Measurements from ENCODE around the gene DHRS3. TPM values are rescaled to one million over a fixed set of nuclear protein-coding genes. Genes with fewer than 3 reads are reported as not detected.

DHRS3 gene
- polyA plus RNA-seq, 1 donor (not counting 4 experiments of a cell fraction or from before 2014, with no cell fraction given): 10.7 TPM

DNA sequence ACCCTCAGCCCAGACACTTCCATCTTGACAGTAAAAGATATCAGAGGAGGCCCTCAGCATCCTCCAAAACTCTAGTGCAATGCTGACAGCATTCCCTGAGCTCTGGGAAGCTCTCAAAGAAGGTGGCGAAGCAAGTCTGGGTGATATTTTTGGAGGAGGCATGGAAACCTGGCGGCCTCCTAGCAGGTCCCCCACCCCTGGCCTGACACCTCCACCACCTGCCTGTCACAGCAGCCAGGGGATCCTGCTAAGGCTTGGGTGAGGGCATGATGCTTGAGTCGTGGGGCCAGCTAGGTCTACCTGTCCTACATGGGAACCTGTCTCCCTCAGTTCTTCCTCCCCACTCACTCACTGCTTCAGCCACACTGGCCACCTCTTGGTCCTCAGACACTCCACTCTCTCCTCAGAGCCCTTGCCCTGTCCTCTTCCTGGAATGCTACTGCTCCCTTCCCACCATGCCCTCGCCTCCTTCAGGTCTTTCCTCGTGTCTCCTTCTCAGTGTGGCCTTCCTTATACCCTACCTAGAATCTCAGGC is 8.5 kb downstream of the DHRS3 start:
- no peaks in the 10 kb centered on the region for H3K27me3 ChIP-seq (ENCODE audit: control insufficient read depth, extremely low read depth, insufficient read depth, low read length)
- peaks cover 0 to 1% of the 10 kb centered on the region in 2 experiments for H3K36me3 ChIP-seq (ENCODE audit: control insufficient read depth in 2 of 2, extremely low read depth in 1 of 2, insufficient read depth in 2 of 2, low read length in 2 of 2)
- no peak overlapping the region for H3K4me3 ChIP-seq (ENCODE audit: control insufficient read depth in 2 of 3, extremely low read depth in 1 of 3, insufficient read depth in 2 of 3, low read depth in 1 of 3, low read length in 3 of 3)
- H3K79me2 ChIP-seq (ENCODE audit: control insufficient read depth, insufficient read depth, low read length): peaks cover 5% of the 10 kb centered on the region
- H3K9me3 ChIP-seq (ENCODE audit: control insufficient read depth, low read depth, low read length): no peaks in the 10 kb centered on the region
- H3K9ac ChIP-seq (ENCODE audit: control insufficient read depth, extremely low read depth, insufficient read depth, low read length): no peak overlapping the region
- H3K27ac ChIP-seq (ENCODE audit: control insufficient read depth, insufficient read depth, low read length): no peak overlapping the region
- FAIRE-seq (no peak), DNase-seq (ENCODE audit: low read depth, low spot score) (no peak)
- peaks cover 16% of the 10 kb centered on the region for H3K4me1 ChIP-seq (ENCODE audit: control insufficient read depth, extremely low read depth, insufficient read depth, low read length)
- H3K4me2 ChIP-seq (ENCODE audit: control insufficient read depth, extremely low read depth, insufficient read depth, low read depth, low read length): no peak overlapping the region
- dilution Hi-C loops (cut with MboI; ENCODE audit: extremely low pct_ligation_motif_present, low sequenced_read_pairs): no loop called here
- H4K20me1 ChIP-seq (ENCODE audit: control insufficient read depth, extremely low read depth, insufficient read depth, low read length): no peaks in the 10 kb centered on the region
- no peaks in the 10 kb centered on the region for H3K9me1 ChIP-seq (ENCODE audit: control insufficient read depth, extremely low read depth, insufficient read depth, low read length)
- no peak overlapping the region for H2AFZ ChIP-seq (ENCODE audit: control insufficient read depth, low read length)
- TF ChIP-seq CTCF (optimal IDR thresholded peaks at IDR 0.05 in 1 of 3, IDR thresholded peaks at IDR 0.05 in 1 of 3, conservative IDR thresholded peaks at IDR 0.05 in 1 of 3; ENCODE audit: extremely low read depth in 1 of 3, insufficient read depth in 2 of 3, low read length in 3 of 3) (no peak), EZH2 (IDR thresholded peaks at IDR 0.05; ENCODE audit: low read length) (no peak)

DNA sequence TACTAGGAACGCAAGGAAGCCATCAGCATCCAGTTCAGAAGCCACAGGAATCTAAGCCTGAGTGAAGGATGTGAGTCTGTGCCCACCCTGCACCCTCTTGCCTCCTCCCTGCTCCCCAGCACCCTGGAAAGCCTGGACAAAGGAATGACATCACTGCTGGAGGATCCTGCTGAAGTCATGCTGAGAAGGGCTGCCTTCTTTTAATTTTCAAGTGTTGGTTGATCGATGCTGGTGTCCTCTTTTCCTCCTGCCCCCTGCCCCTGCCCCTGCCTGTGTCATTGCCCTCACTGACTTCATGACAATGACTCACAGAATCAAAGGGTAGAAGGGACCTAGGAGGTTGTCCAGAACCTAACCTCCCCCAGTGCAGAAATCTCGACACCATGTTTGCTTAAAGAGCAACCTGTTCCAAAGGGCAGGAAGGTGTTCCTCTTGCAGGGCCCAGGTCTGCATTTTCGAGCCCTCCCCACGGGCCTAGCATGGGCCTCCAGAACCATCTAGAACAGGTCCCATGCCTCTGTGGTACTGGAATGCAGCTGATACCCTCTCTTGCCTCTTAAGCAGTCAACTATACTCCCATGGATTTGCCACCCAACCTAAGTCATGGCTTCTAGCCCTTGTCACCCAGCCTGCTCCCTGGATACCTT is 9.6 kb downstream of the DHRS3 start:
- Histone ChIP-seq H2AFZ (ENCODE audit: control insufficient read depth, low read length) (no peak overlapping the region), H3K79me2 (ENCODE audit: control insufficient read depth, insufficient read depth, low read length) (peaks cover 2% of the 10 kb centered on the region), H3K36me3 (ENCODE audit: control insufficient read depth in 2 of 2, extremely low read depth in 1 of 2, insufficient read depth in 2 of 2, low read length in 2 of 2) (peaks cover 0 to 1% of the 10 kb centered on the region in 2 experiments), H3K27me3 (ENCODE audit: control insufficient read depth, extremely low read depth, insufficient read depth, low read length) (no peaks in the 10 kb centered on the region), H3K27ac (ENCODE audit: control insufficient read depth, insufficient read depth, low read length) (no peak overlapping the region), H4K20me1 (ENCODE audit: control insufficient read depth, extremely low read depth, insufficient read depth, low read length) (no peaks in the 10 kb centered on the region), H3K4me2 (ENCODE audit: control insufficient read depth, extremely low read depth, insufficient read depth, low read depth, low read length) (no peak overlapping the region), H3K9me1 (ENCODE audit: control insufficient read depth, extremely low read depth, insufficient read depth, low read length) (no peaks in the 10 kb centered on the region), H3K4me1 (ENCODE audit: control insufficient read depth, extremely low read depth, insufficient read depth, low read length) (peaks cover 26% of the 10 kb centered on the region), H3K4me3 (ENCODE audit: control insufficient read depth in 2 of 3, extremely low read depth in 1 of 3, insufficient read depth in 2 of 3, low read depth in 1 of 3, low read length in 3 of 3) (no peak overlapping the region), H3K9me3 (ENCODE audit: control insufficient read depth, low read depth, low read length) (no peaks in the 10 kb centered on the region), H3K9ac (ENCODE audit: control insufficient read depth, extremely low read depth, insufficient read depth, low read length) (no peak overlapping the region)
- FAIRE-seq: no peak
- dilution Hi-C loops (cut with MboI; ENCODE audit: extremely low pct_ligation_motif_present, low sequenced_read_pairs): no loop called here
- DNase-seq (ENCODE audit: low read depth, low spot score): no peak
- TF ChIP-seq EZH2 (IDR thresholded peaks at IDR 0.05; ENCODE audit: low read length) (no peak), CTCF (optimal IDR thresholded peaks at IDR 0.05 in 1 of 3, IDR thresholded peaks at IDR 0.05 in 1 of 3, conservative IDR thresholded peaks at IDR 0.05 in 1 of 3; ENCODE audit: extremely low read depth in 1 of 3, insufficient read depth in 2 of 3, low read length in 3 of 3) (no peak)

All from keratinocyte (primary cell).